ENCODE data around the gene MYO5B. TPM values are rescaled to one million over a fixed set of nuclear protein-coding genes. Genes with fewer than 3 reads are reported as not detected.
"Not testable (repeated sequence)": the region's sequence is repeated elsewhere in the genome, so short reads cannot be mapped to it uniquely, and the experiment has no call there.

The MYO5B gene
- total and polyA plus RNA-seq, 9 of the 15 experiments (the other 6 are each of a cell fraction or from before 2014, with no cell fraction given), result 0.07 to 0.42 (median 0.28) TPM

GRCh38 chr18:50094786-50095185, 100.2 kb downstream of the MYO5B start:
- H4K20me1 ChIP-seq (replicated peaks; ENCODE audit: control insufficient read depth, insufficient read depth, low read length); H3K9me1 ChIP-seq (ENCODE audit: control insufficient read depth, insufficient read depth, low read length); H3K79me2 ChIP-seq (ENCODE audit: control insufficient read depth, insufficient read depth, low read length); H3K9me3 ChIP-seq (replicated peaks; ENCODE audit: control insufficient read depth, insufficient read depth, low read depth, low read length); intact Hi-C loops (cut with micrococcal nuclease); BruUV-seq (replicated peaks); H3K27me3 ChIP-seq (ENCODE audit: control insufficient read depth in 2 of 2, insufficient read depth in 2 of 2, low read length in 2 of 2); in situ Hi-C loops (cut with MboI); POLR2A ChIA-PET; H2AFZ ChIP-seq (ENCODE audit: low read depth, low read length); H3K4me1 ChIP-seq (replicated peaks in 1 of 2; ENCODE audit: control insufficient read depth in 2 of 2, insufficient read depth in 2 of 2, low read length in 2 of 2); H3K4me3 ChIP-seq; FAIRE-seq; H3K9ac ChIP-seq (ENCODE audit: insufficient read depth in 1 of 2, low read depth in 2 of 2, low read length in 2 of 2); ATAC-seq; CTCF ChIA-PET (ENCODE audit: low intra/inter-chr PET ratio); H3K4me2 ChIP-seq (ENCODE audit: insufficient read depth, low read length); H3K27ac ChIP-seq (ENCODE audit: extremely low read depth, low read depth, low read length); DNase-seq (ENCODE audit: extremely low read depth in 1 of 4, low spot score in 3 of 4); H3K36me3 ChIP-seq (ENCODE audit: control insufficient read depth, insufficient read depth, low read length): not testable (repeated sequence)
- 0% methylated on average over 5 of the region's 5 CpGs for WGBS (ENCODE audit: insufficient coverage, low coverage, missing lambda C conversion rate)

GRCh38 chr18:50094221-50094773, 100.7 kb downstream of the MYO5B start:
- DNase-seq (ENCODE audit: extremely low read depth in 1 of 4, low spot score in 3 of 4) (no peak), ATAC-seq (no peak), FAIRE-seq (no peak)
- no peak overlapping the region for H3K27ac ChIP-seq (ENCODE audit: extremely low read depth, low read depth, low read length)
- H3K9me3 ChIP-seq (replicated peaks; ENCODE audit: control insufficient read depth, insufficient read depth, low read depth, low read length), result no peaks in the 10 kb centered on the region
- TF ChIP-seq RNF219 (CRISPR knock-in tag; IDR thresholded peaks at IDR 0.05) (no peak), ZNF785 (CRISPR knock-in tag; IDR thresholded peaks at IDR 0.05) (no peak), BMI1 (IDR thresholded peaks at IDR 0.05; ENCODE audit: low read length) (no peak), GABPB2 (CRISPR knock-in tag; conservative IDR thresholded peaks at IDR 0.05) (no peak), HDAC2 (IDR thresholded peaks at IDR 0.05) (no peak), NONO (IDR thresholded peaks at IDR 0.05; ENCODE audit: low read depth in 2 of 2, low read length in 1 of 2) (no peak), BCL6 (CRISPR knock-in tag; IDR thresholded peaks at IDR 0.05) (no peak)
- TF ChIP-seq, protein P1, sequence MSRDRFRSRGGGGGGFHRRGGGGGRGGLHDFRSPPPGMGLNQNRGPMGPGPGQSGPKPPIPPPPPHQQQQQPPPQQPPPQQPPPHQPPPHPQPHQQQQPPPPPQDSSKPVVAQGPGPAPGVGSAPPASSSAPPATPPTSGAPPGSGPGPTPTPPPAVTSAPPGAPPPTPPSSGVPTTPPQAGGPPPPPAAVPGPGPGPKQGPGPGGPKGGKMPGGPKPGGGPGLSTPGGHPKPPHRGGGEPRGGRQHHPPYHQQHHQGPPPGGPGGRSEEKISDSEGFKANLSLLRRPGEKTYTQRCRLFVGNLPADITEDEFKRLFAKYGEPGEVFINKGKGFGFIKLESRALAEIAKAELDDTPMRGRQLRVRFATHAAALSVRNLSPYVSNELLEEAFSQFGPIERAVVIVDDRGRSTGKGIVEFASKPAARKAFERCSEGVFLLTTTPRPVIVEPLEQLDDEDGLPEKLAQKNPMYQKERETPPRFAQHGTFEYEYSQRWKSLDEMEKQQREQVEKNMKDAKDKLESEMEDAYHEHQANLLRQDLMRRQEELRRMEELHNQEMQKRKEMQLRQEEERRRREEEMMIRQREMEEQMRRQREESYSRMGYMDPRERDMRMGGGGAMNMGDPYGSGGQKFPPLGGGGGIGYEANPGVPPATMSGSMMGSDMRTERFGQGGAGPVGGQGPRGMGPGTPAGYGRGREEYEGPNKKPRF (IDR thresholded peaks at IDR 0.05; ENCODE audit: low read depth, low read length), result no peak
- H3K4me2 ChIP-seq (ENCODE audit: insufficient read depth, low read length), result no peak overlapping the region
- intact Hi-C loops (cut with micrococcal nuclease) (no loop called here), in situ Hi-C loops (cut with MboI) (no loop called here)
- no peaks in the 10 kb centered on the region for H3K27me3 ChIP-seq (ENCODE audit: control insufficient read depth in 2 of 2, insufficient read depth in 2 of 2, low read length in 2 of 2)
- no peak overlapping the region for H2AFZ ChIP-seq (ENCODE audit: low read depth, low read length)
- H4K20me1 ChIP-seq (replicated peaks; ENCODE audit: control insufficient read depth, insufficient read depth, low read length), result no peaks in the 10 kb centered on the region
- ChIA-PET CTCF (ENCODE audit: low intra/inter-chr PET ratio) (no interaction called here), POLR2A (no interaction called here)
- H3K4me3 ChIP-seq, result no peak overlapping the region
- H3K9ac ChIP-seq (ENCODE audit: insufficient read depth in 1 of 2, low read depth in 2 of 2, low read length in 2 of 2), result no peak overlapping the region
- BruUV-seq (replicated peaks), result no TSS peak
- H3K4me1 ChIP-seq (replicated peaks in 1 of 2; ENCODE audit: control insufficient read depth in 2 of 2, insufficient read depth in 2 of 2, low read length in 2 of 2), result no peaks in the 10 kb centered on the region
- H3K9me1 ChIP-seq (ENCODE audit: control insufficient read depth, insufficient read depth, low read length), result no peaks in the 10 kb centered on the region
- 0% methylated on average over 1 of the region's 2 CpGs for WGBS (ENCODE audit: insufficient coverage, low coverage, missing lambda C conversion rate)
- no peaks in the 10 kb centered on the region for H3K36me3 ChIP-seq (ENCODE audit: control insufficient read depth, insufficient read depth, low read length)
- no peaks in the 10 kb centered on the region for H3K79me2 ChIP-seq (ENCODE audit: control insufficient read depth, insufficient read depth, low read length)
